ENCODE data around the gene ZNF362. TPM values are rescaled to one million over a fixed set of nuclear protein-coding genes. Genes with fewer than 3 reads are reported as not detected.

The ZNF362 gene
- total and polyA plus RNA-seq, 10 of the 15 experiments (the other 5 are each of a cell fraction or from before 2014, with no cell fraction given) = 0.74 to 22.8 (median 7.4) TPM

DNA sequence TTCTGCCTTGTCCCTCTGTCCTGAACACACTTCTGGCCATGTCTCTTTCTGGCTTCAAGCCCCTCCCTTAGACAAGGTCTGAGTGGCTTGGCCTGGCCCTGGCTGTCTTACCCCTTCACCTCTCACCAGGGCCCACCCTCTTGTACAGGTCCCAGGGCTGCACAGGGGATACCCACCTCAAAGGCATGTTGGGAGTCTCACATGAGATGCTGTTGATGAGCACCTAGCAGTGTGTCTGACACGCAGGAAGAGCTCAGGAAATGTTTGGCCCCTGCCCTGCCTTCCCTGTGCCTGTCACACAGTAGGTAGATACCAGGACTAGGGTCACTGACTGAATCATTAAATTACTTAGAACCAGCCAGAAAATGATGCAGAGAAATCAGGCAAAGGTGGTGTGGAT is 16.6 kb downstream of the ZNF362 start (continued):
- TF ChIP-seq JUND (IDR thresholded peaks at IDR 0.05; ENCODE audit: low read depth, low read length) = no peak
- TF ChIP-seq FOS (IDR thresholded peaks at IDR 0.05; ENCODE audit: borderline replicate concordance, extremely low read depth, insufficient read length) = no peak
- no peak for TF ChIP-seq HDGF (IDR thresholded peaks at IDR 0.05)
- no peak for TF ChIP-seq BMI1 (IDR thresholded peaks at IDR 0.05; ENCODE audit: borderline replicate concordance)
- no peak for TF ChIP-seq MYB (IDR thresholded peaks at IDR 0.05; ENCODE audit: borderline replicate concordance, low read depth, low read length)

DNA sequence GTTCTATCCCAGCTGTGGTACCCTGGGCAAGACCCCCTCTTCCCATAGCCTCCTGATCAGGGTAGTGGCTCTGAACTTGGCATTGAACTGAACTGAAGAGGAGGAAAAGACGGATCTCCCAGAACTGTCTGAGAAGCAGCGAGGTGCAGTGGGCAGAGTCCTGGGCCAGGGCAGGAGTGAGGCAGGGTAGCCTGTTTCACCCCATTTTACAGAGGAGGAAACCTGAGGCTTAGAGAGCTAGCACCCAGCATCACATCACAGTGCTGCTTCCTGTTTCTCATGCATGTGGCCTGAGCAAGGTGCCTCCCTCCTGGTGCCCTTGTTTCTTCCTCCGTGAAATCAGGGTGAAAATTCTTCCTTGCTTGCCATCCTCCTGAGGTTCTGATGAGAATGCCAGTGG is 17.1 kb downstream of the ZNF362 start:
- DNase-seq (ENCODE audit: low read depth, low spot score) (no peak), FAIRE-seq (no peak), ATAC-seq (peak; percentile 42; the same call in 1 of the 3 replicates)
- POLR2A ChIA-PET = no interaction called here
- Histone ChIP-seq H3K9me3 (replicated peaks; ENCODE audit: control insufficient read depth, insufficient read depth, low read length) (no peaks in the 10 kb centered on the region), H2AFZ (ENCODE audit: control insufficient read depth, low read depth, low read length) (no peak overlapping the region), H3K4me1 (ENCODE audit: control insufficient read depth, insufficient read depth, low read length) (peaks cover 6% of the 10 kb centered on the region), H3K27ac (ENCODE audit: control insufficient read depth, insufficient read depth) (no peak overlapping the region), H4K20me1 (ENCODE audit: control insufficient read depth, insufficient read depth) (no peaks in the 10 kb centered on the region), H3K27me3 (replicated peaks in 1 of 2; ENCODE audit: control insufficient read depth in 2 of 2, insufficient read depth in 2 of 2, low read length in 1 of 2) (no peaks in the 10 kb centered on the region), H3K36me3 (ENCODE audit: control insufficient read depth in 2 of 2, insufficient read depth in 2 of 2, low read length in 1 of 2) (no peaks in the 10 kb centered on the region; a peak in 2 of 4 replicates), H3K9ac (ENCODE audit: control insufficient read depth, insufficient read depth, low read length) (no peak overlapping the region), H3K4me2 (ENCODE audit: control insufficient read depth, insufficient read depth) (no peak overlapping the region), H3K79me2 (ENCODE audit: control insufficient read depth, insufficient read depth, low read length) (no peaks in the 10 kb centered on the region), H3K4me3 (no peak overlapping the region)
- SMC1A ChIA-PET (ENCODE audit: uncharacterized antibody, unreplicated experiment) = interaction anchor here (1.1 to 1.6 kb wide), 2 partner anchors 13 to 22 kb away, joined by 3 to 5 read pairs; no protein-coding TSS in a partner anchor
- intact Hi-C loops (cut with micrococcal nuclease; ENCODE audit: unreplicated experiment) (no loop called here), in situ Hi-C loops (cut with MboI) (no loop called here)
- CTCF ChIA-PET = no interaction called here
- RAD21 ChIA-PET (ENCODE audit: unreplicated experiment) = no interaction called here
- WGBS (ENCODE audit: insufficient coverage, insufficient replicate concordance, low lambda C conversion rate, missing lambda C conversion rate) = 94% methylated on average over 3 of the region's 3 CpGs
- TF ChIP-seq RELA (IDR thresholded peaks at IDR 0.05; ENCODE audit: borderline replicate concordance, partially characterized antibody) (no peak), RBBP5 (conservative IDR thresholded peaks at IDR 0.05) (no peak), CBX3 (IDR thresholded peaks at IDR 0.05; ENCODE audit: borderline replicate concordance, low read depth) (no peak), HDAC2 (IDR thresholded peaks at IDR 0.05) (no peak), SPI1 (IDR thresholded peaks at IDR 0.05; ENCODE audit: borderline replicate concordance, insufficient read depth, low read depth, low read length) (peak; percentile 5; the same call in 1 of the 2 replicates)
- TF ChIP-seq, protein P1, sequence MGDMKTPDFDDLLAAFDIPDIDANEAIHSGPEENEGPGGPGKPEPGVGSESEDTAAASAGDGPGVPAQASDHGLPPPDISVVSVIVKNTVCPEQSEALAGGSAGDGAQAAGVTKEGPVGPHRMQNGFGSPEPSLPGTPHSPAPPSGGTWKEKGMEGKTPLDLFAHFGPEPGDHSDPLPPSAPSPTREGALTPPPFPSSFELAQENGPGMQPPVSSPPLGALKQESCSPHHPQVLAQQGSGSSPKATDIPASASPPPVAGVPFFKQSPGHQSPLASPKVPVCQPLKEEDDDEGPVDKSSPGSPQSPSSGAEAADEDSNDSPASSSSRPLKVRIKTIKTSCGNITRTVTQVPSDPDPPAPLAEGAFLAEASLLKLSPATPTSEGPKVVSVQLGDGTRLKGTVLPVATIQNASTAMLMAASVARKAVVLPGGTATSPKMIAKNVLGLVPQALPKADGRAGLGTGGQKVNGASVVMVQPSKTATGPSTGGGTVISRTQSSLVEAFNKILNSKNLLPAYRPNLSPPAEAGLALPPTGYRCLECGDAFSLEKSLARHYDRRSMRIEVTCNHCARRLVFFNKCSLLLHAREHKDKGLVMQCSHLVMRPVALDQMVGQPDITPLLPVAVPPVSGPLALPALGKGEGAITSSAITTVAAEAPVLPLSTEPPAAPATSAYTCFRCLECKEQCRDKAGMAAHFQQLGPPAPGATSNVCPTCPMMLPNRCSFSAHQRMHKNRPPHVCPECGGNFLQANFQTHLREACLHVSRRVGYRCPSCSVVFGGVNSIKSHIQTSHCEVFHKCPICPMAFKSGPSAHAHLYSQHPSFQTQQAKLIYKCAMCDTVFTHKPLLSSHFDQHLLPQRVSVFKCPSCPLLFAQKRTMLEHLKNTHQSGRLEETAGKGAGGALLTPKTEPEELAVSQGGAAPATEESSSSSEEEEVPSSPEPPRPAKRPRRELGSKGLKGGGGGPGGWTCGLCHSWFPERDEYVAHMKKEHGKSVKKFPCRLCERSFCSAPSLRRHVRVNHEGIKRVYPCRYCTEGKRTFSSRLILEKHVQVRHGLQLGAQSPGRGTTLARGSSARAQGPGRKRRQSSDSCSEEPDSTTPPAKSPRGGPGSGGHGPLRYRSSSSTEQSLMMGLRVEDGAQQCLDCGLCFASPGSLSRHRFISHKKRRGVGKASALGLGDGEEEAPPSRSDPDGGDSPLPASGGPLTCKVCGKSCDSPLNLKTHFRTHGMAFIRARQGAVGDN (IDR thresholded peaks at IDR 0.05) = no peak
- TF ChIP-seq, protein P2, sequence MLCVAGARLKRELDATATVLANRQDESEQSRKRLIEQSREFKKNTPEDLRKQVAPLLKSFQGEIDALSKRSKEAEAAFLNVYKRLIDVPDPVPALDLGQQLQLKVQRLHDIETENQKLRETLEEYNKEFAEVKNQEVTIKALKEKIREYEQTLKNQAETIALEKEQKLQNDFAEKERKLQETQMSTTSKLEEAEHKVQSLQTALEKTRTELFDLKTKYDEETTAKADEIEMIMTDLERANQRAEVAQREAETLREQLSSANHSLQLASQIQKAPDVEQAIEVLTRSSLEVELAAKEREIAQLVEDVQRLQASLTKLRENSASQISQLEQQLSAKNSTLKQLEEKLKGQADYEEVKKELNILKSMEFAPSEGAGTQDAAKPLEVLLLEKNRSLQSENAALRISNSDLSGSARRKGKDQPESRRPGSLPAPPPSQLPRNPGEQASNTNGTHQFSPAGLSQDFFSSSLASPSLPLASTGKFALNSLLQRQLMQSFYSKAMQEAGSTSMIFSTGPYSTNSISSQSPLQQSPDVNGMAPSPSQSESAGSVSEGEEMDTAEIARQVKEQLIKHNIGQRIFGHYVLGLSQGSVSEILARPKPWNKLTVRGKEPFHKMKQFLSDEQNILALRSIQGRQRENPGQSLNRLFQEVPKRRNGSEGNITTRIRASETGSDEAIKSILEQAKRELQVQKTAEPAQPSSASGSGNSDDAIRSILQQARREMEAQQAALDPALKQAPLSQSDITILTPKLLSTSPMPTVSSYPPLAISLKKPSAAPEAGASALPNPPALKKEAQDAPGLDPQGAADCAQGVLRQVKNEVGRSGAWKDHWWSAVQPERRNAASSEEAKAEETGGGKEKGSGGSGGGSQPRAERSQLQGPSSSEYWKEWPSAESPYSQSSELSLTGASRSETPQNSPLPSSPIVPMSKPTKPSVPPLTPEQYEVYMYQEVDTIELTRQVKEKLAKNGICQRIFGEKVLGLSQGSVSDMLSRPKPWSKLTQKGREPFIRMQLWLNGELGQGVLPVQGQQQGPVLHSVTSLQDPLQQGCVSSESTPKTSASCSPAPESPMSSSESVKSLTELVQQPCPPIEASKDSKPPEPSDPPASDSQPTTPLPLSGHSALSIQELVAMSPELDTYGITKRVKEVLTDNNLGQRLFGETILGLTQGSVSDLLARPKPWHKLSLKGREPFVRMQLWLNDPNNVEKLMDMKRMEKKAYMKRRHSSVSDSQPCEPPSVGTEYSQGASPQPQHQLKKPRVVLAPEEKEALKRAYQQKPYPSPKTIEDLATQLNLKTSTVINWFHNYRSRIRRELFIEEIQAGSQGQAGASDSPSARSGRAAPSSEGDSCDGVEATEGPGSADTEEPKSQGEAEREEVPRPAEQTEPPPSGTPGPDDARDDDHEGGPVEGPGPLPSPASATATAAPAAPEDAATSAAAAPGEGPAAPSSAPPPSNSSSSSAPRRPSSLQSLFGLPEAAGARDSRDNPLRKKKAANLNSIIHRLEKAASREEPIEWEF (IDR thresholded peaks at IDR 0.05; ENCODE audit: insufficient replicate concordance, low read depth, low read length) = no peak
- BruUV-seq (replicated peaks) = no TSS peak

Data from GM12878 (cell line).